ENCODE results near the gene MEP1A.
"Not testable (repeated sequence)": the region's sequence is repeated elsewhere in the genome, so short reads cannot be mapped to it uniquely, and the experiment has no call there.

MEP1A gene

GRCh38 chr6:46832816-46833215, 39.6 kb downstream of the MEP1A start:
- in situ Hi-C loops (cut with HindIII; ENCODE audit: low sequenced_read_pairs) = no loop called here

GRCh38 chr6:46834257-46834916, 41.2 kb downstream of the MEP1A start:
- in situ Hi-C loops (cut with HindIII; ENCODE audit: low sequenced_read_pairs) = not testable (repeated sequence)

GRCh38 chr6:46834991-46835390, 41.8 kb downstream of the MEP1A start:
- in situ Hi-C loops (cut with HindIII; ENCODE audit: low sequenced_read_pairs) = not testable (repeated sequence)

DNA sequence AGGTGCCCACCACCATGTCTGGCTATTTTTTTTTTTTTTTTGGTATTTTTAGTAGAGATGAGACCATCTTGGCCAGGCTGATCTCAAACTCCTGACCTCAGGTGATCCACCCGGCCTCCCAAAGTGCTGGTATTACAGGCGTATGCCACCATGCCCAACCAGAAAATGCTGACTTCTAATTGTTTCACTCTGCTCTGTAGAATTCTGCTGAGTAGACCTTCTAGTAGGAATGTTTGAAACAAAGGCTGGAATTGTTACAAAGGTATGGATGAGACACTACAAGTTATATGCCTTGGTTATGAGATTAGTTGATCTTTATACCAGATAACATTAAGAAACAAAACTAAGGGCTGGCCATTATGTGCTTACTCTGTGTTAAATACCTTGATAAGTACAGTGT, 44.8 kb downstream of the MEP1A start:
- in situ Hi-C loops (cut with HindIII; ENCODE audit: low sequenced_read_pairs) = no loop called here

DNA sequence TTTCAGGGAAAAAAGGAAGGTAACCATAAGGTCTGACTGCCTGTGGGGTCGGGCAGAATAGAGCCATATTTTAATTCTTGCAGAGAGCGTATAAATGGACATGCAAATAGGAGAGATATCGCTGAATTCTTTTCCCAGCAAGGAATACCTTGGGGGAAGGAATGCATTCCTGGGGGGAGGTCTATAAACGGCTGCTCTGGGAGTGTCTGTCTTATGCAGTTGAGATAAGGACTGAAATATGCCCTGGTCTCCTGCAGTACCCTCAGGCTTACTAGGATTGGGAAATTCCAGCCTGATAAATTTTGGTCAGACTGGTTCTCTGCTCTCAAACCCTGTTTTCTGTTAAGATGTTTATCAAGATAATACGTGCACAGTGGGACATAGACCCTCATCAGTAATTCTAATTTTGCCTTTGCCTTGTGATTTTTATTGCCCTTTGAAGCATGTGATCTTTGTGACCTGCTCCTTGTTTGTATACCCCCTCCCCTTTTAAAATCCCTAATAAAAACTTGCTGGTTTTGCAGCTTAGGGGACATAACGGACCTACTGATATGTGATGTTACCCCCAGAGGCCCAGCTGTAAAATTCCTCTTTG, 49.2 kb downstream of the MEP1A start:
- in situ Hi-C loops (cut with HindIII; ENCODE audit: low sequenced_read_pairs) = not testable (repeated sequence)

DNA sequence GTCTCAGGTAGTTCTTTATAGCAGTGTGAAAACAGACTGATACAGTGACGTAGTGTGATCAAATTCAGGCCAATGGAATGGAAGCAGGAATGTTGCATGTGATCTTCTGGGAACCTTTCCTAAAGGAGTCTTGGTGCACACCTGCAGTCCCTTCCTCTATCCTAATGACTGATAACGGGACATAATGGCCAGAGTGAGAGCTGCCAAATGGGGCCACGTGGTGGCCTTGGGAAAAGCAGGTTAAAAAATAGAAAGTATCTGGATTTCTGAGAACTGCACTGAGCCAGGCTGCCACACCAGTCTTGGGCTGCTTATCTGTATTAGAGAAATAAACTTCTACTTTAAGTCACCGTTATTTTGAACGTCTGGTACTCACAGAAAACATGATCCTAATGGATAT, 51.9 kb downstream of the MEP1A start:
- in situ Hi-C loops (cut with HindIII; ENCODE audit: low sequenced_read_pairs) = no loop called here

DNA sequence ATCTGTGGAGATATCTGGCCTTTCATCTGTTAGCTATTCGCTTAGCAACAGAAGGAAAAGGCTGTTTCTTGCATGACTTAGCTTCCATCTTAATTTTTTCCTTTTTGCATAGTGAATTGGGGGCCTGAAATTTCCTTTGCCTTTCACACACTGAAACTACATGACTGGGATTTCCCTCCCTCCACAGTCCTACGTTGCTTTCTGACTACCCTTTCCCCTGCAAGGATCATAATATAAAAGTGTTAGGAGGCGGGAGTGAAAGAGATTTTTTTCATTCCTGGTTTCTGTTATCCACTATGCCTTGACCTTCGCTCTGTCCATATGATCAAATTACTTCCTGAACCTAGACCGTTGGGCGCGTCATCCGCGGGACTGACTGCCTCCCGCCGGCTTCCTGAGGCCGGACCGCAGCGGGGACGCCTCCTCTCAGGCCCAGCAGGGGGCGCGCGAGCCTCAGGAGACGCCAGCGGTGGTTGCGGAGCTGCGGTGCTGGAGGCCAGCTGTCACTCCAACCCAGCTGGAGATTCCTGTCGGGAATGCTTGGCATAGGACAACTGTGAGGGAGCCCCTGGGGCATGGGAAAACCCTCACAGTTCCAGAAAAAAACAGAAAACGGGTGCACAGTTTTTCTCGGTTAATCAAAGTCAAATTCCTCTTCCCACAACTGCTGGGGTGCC, 55.6 kb downstream of the MEP1A start:
- in situ Hi-C loops (cut with HindIII; ENCODE audit: low sequenced_read_pairs) = no loop called here

DNA sequence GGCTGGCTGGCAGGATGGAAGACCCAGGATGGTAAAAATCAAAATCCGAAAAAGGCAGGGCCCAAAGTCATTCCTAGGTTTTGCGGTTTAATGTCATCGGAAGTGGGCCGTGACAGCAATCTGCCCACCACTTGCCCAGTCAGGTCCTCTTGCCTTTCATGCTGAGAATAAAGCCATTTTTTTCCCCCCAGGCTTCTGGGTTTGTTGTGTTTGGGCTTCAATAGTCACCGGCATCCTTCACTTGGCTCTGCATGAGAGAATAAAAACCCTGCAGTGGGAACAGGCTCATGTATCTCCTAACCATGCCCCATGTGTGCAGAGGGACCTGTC, 56.1 kb downstream of the MEP1A start:
- in situ Hi-C loops (cut with HindIII; ENCODE audit: low sequenced_read_pairs) = no loop called here

GRCh38 chr6:46850792-46851191, 57.6 kb downstream of the MEP1A start:
- in situ Hi-C loops (cut with HindIII; ENCODE audit: low sequenced_read_pairs) = no loop called here

DNA sequence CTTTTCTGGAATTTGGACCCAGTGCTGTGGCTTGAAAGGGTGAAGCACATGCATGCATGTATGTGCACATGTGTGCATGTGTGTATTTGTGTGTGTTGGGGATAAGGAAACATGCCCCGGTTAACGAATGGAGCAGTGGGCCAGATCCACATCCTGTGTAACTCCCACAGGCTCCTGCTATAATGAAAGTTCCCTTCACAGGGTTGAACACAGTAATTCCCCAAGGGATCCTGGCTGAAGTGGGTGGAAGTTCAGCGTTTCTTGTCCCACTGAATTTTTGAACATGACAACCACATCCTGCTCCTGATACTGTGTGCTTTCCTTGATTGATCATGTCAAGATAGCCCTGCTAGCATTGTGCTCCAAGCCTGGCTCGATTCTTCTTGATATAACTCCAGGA, 58.4 kb downstream of the MEP1A start:
- in situ Hi-C loops (cut with HindIII; ENCODE audit: low sequenced_read_pairs) = not testable (repeated sequence)

DNA sequence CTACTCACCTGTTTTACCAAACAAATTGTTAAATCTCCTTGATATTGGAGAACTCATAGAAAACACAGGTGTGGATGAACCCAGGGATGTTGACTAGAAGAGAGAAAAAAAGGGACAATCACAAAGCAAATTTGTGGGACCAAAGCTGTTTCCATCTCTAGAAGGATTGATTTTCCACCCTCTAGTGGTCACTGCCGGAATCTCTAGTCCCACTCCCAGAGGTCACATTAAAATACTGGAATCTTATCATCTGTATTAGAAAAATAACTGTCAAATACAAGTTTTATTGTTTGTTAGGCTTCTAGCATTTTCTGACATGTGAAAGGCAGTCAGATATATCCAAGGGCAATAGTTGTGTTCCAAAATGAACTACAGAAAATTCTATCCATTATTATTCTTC, 62.8 kb downstream of the MEP1A start:
- in situ Hi-C loops (cut with HindIII; ENCODE audit: low sequenced_read_pairs) = not testable (repeated sequence)

DNA sequence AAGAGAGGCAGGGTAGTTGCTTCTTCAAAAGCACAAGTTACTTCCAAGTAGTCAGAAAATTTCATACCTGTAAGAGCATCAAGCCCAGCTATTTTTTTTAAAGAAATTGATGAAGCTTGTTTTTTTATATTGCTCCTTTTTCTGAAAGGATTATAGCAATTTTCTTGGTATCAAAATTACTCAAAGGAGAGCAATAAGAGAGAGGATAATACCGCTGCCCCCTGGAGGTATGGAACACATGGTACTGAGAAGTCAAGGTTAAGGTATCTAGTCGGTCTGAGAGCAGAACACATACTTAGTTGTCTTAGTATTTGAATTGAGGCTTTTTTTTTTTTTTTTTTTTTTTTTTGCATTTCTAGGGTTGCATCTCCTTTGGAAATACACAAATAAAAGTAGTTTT, 69.2 kb downstream of the MEP1A start:
- in situ Hi-C loops (cut with HindIII; ENCODE audit: low sequenced_read_pairs) = no loop called here

GRCh38 chr6:46863791-46864190, 70.6 kb downstream of the MEP1A start:
- in situ Hi-C loops (cut with HindIII; ENCODE audit: low sequenced_read_pairs) = no loop called here

DNA sequence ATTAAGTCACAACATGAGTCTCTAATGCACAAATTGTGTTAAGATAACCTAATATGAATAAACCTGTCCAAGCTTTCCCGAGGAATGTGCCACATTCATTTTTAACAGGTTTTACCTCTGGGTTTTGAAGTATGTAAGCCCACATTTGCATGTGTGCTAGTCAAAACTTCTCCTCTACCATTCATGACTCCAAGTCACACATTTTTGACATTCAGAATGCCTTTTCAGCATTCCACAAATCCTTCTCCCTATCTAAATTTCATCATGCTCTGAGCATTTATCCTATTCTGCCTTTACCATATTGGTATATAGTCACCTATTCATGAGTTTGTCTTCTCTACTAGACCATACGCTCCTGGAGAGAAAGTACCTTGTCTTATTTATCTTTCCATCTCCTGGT, 72.0 kb downstream of the MEP1A start:
- in situ Hi-C loops (cut with HindIII; ENCODE audit: low sequenced_read_pairs) = no loop called here

- in situ Hi-C loops (cut with HindIII; ENCODE audit: low sequenced_read_pairs) = no loop called here
These were observed 74.2 kb downstream of the MEP1A start for GRCh38 chr6:46867411-46867810.

DNA sequence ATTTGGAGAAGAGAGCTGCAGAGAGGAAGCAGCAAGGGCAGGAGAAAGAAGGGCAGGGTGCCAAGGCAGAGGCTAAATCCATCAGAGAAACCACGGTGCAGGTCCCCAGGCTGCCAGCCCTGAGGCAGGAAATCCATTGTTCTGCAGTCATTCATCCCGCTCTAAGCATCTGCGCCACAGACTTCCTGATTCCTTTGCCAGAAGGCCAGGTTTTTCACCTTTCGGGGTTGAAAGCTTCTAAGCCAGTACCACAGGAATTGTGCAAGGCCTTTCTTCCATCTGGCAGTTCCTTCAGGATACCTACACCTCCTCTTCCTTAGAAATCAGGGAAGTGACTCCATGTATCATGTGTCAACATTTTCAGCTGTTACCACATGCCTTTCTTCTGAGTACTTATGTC, 82.9 kb downstream of the MEP1A start:
- in situ Hi-C loops (cut with HindIII; ENCODE audit: low sequenced_read_pairs) = no loop called here

- in situ Hi-C loops (cut with HindIII; ENCODE audit: low sequenced_read_pairs) = no loop called here
These were observed 85.8 kb downstream of the MEP1A start for GRCh38 chr6:46879003-46879402.

DNA sequence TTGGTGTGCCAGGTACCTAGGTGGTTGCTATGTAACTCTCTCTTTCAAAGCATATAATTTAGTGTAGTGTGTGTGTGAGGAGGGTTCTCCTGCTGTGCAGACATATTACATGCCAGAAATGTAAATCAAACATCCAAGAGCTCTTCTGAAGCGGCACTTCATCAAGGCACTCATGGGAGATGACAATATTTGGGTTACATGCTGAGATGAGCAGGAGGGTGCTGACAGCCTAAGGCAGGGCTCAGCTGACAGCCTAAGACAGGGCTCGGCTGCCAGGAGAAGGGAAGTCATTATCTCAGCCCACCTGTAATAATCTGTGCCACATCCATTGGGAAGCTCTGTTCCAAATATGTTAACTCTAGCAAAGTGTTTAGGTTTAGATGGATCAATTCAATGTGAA, 89.5 kb downstream of the MEP1A start:
- in situ Hi-C loops (cut with HindIII; ENCODE audit: low sequenced_read_pairs) = no loop called here

GRCh38 chr6:46888031-46888430, 94.8 kb downstream of the MEP1A start:
- in situ Hi-C loops (cut with HindIII; ENCODE audit: low sequenced_read_pairs) = no loop called here

DNA sequence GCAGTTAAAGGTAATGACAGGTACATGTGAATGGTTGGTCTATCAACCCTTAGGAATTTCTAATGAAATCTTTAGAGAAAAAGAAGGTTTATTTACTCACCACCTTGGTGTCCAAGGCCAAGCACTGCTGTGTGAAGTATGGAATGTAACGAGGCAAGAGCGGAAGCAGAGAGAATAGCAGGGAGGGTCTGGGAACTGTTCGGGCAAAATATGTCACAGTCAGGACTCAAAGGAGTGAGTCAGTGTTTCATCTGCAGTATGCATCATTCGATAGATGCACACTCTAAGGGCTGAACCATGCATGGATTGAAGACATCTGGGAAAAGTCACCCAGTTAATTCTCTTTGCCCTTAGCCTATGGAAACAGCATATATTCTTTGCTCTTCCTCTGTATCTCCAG, 95.4 kb downstream of the MEP1A start:
- in situ Hi-C loops (cut with HindIII; ENCODE audit: low sequenced_read_pairs) = no loop called here

Data from endothelial cell of hepatic sinusoid (primary cell).